GM12878 (cell line): ENCODE data around the gene NQO1. TPM values are rescaled to one million over a fixed set of nuclear protein-coding genes. Genes with fewer than 3 reads are reported as not detected.

Experiments used
- CBFB ChIP-seq: IDR thresholded peaks from 2 replicates; pipeline ENCODE4 v1.6.1; 2016; ENCODE audit warnings: antibody characterized with exemption, low read depth
- CBX5 ChIP-seq: sonication (generic); IDR thresholded peaks from 2 replicates; pipeline ENCODE4 v1.6.1; 2016; ENCODE audit warnings: low read depth, moderate library complexity, mild to moderate bottlenecking, inconsistent platforms
- HDGF ChIP-seq: fragments of 450-650 bp; IDR thresholded peaks from 2 replicates; pipeline ENCODE4 v1.6.1; 2016; ENCODE audit warnings: antibody characterized with exemption
- MTA3 ChIP-seq: IDR thresholded peaks from 2 replicates; pipeline ENCODE4 v1.6.1; 2012; ENCODE audit warnings: low read length, inconsistent platforms, borderline replicate concordance
- MXI1 ChIP-seq: fragments of 150-350 bp; IDR thresholded peaks from 2 replicates; pipeline ENCODE4 v1.6.1; 2011; ENCODE audit warnings: low read depth, mild to moderate bottlenecking, inconsistent platforms, low read length, improper control_type of control experiment
- NFIC ChIP-seq: IDR thresholded peaks from 2 replicates; pipeline ENCODE4 v1.6.1; 2012; ENCODE audit warnings: low read depth, mild to moderate bottlenecking, inconsistent platforms, low read length, moderate library complexity
- PAX5 ChIP-seq: IDR thresholded peaks from 2 replicates; pipeline ENCODE4 v1.6.1; 2011; ENCODE audit warnings: low read depth, low read length, borderline replicate concordance
- RELA ChIP-seq: fragments of 450-650 bp; IDR thresholded peaks from 2 replicates; pipeline ENCODE4 v1.8.0; 2014; ENCODE audit warnings: borderline replicate concordance; ENCODE audit not compliant: partially characterized antibody
- RUNX3 ChIP-seq: IDR thresholded peaks from 2 replicates; pipeline ENCODE4 v1.6.1; 2012; ENCODE audit warnings: low read length, inconsistent platforms
- SIN3A ChIP-seq: IDR thresholded peaks from 2 replicates; pipeline ENCODE4 v1.6.1; 2012; ENCODE audit warnings: low read depth, low read length, improper control_type of control experiment
- SREBF1 ChIP-seq: IDR thresholded peaks from 2 replicates; pipeline ENCODE4 v1.6.1; 2012; ENCODE audit warnings: mild to moderate bottlenecking, low read length
- polyA plus RNA-seq, 11 experiments: library from polyadenylated mRNA; depleted of rRNA in 4 of 11; unstranded in 6 of 11; stranded (reverse) in 5 of 11; fragments of >200 nt; fragmentation: Nextera tagmentation in 4 of 11; fragmentation: Illumina TruSeq in 1 of 11; extraction: Ambion mirVana in 4 of 11; extraction: Trizol in 1 of 11; gene quantifications; 1 replicate in 1 of 11; 2 replicates in 10 of 11; pipeline versions ENCODE4 v1.2.1 to v1.2.3, GENCODE V29; 2011 to 2016; ENCODE audit warnings: inconsistent platforms in 2 of 11, missing spikeins in 2 of 11, low read depth in 1 of 11
- total RNA-seq, 4 experiments: library from RNA; depleted of rRNA in 3 of 4; stranded (reverse); fragments of >200 nt in 3 of 4; fragmentation: Illumina TruSeq in 1 of 4; extraction: Trizol in 1 of 4; gene quantifications; 2 replicates each; pipeline versions ENCODE4 v1.2.1 to v1.2.3, GENCODE V29; 2013 to 2021
- TF ChIP-seq, protein P1 (sequence below): fragments of 150-350 bp; IDR thresholded peaks from 2 replicates; pipeline ENCODE4 v1.6.1; 2016; ENCODE audit warnings: low read depth, low read length
- TF ChIP-seq, protein P2 (sequence below): IDR thresholded peaks from 2 replicates; pipeline ENCODE4 v1.6.1; 2012; ENCODE audit warnings: low read depth, low read length, improper control_type of control experiment
- TF ChIP-seq, protein P3 (sequence below): fragments of 450-650 bp; IDR thresholded peaks from 2 replicates; pipeline ENCODE4 v1.6.1; 2017; ENCODE audit warnings: antibody characterized with exemption, mild to moderate bottlenecking, moderate library complexity
- TF ChIP-seq, protein P4 (sequence below): IDR thresholded peaks from 2 replicates; pipeline ENCODE4 v1.6.1; 2012; ENCODE audit warnings: low read length, inconsistent platforms
- TF ChIP-seq, protein P5 (sequence below): IDR thresholded peaks from 2 replicates; pipeline ENCODE4 v1.6.1; 2011; ENCODE audit warnings: borderline replicate concordance, low read depth, mild to moderate bottlenecking, moderate library complexity, mixed read lengths, low read length; ENCODE audit not compliant: insufficient read depth; ENCODE audit errors: extremely low read length

NQO1 gene
- total and polyA plus RNA-seq, 10 of the 15 experiments (the other 5 are each of a cell fraction or from before 2014, with no cell fraction given): 24.6 to 84.9 (median 34.6) TPM

DNA sequence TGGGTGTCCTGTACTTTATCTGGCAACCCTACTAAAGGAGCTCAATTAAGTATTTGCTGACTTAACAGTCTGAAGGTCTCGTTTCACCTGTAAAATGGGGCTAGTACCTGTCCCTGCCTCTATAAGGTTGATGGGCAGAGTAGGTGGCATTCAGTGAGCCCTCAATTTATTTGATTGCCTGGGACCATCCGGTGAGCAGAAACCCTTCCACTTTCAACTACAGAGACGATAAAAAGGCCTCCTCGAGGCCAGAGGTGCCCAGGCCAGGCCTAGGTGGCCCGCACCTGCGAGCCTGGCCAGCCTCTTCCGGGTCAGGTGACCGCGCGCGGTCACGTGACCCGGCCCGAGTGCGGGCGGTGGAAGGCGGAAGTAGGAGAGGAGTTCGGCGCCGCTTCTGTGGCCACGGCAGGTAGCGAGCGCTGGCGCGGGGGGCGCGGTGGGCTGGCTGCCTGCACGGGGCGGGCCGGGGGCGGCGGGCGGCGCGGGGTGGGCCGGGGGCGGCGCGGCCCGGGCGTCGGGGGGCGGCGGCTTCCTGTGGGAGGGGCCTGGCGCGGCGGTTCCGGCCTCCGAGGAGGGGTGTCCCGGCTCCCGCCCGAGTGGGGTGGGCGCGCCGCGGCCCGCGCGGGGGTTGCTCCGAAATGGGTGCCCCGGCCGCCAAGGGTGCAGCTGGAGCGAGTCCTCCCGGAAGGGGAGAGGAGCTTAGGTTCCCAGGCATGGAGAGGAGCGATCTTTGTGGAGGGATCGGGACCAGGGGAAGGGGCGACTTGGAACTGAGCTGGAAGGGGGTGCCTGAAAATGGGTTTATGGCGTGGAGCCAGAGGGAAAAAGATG lies 35.8 kb upstream of the NQO1 start, which contains the start of gene WWP2 (continued):
- TF ChIP-seq, protein P1, sequence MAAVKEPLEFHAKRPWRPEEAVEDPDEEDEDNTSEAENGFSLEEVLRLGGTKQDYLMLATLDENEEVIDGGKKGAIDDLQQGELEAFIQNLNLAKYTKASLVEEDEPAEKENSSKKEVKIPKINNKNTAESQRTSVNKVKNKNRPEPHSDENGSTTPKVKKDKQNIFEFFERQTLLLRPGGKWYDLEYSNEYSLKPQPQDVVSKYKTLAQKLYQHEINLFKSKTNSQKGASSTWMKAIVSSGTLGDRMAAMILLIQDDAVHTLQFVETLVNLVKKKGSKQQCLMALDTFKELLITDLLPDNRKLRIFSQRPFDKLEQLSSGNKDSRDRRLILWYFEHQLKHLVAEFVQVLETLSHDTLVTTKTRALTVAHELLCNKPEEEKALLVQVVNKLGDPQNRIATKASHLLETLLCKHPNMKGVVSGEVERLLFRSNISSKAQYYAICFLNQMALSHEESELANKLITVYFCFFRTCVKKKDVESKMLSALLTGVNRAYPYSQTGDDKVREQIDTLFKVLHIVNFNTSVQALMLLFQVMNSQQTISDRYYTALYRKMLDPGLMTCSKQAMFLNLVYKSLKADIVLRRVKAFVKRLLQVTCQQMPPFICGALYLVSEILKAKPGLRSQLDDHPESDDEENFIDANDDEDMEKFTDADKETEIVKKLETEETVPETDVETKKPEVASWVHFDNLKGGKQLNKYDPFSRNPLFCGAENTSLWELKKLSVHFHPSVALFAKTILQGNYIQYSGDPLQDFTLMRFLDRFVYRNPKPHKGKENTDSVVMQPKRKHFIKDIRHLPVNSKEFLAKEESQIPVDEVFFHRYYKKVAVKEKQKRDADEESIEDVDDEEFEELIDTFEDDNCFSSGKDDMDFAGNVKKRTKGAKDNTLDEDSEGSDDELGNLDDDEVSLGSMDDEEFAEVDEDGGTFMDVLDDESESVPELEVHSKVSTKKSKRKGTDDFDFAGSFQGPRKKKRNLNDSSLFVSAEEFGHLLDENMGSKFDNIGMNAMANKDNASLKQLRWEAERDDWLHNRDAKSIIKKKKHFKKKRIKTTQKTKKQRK: no peak
- TF ChIP-seq PAX5 (no peak), MTA3 (0 out of 2 replicates have a peak, but pooled peaks have one; percentile 23), NFIC (peak; percentile 74; the same call in 1 of the 2 replicates), CBFB (peak; percentile 62), RUNX3 (peak; percentile 34; the same call in 1 of the 2 replicates), SIN3A (peak; percentile 84), RELA (peak; percentile 30), CBX5 (no peak), HDGF (no peak), SREBF1 (no peak), MXI1 (0 out of 2 replicates have a peak, but pooled peaks have one; percentile 45)
- TF ChIP-seq, protein P2, sequence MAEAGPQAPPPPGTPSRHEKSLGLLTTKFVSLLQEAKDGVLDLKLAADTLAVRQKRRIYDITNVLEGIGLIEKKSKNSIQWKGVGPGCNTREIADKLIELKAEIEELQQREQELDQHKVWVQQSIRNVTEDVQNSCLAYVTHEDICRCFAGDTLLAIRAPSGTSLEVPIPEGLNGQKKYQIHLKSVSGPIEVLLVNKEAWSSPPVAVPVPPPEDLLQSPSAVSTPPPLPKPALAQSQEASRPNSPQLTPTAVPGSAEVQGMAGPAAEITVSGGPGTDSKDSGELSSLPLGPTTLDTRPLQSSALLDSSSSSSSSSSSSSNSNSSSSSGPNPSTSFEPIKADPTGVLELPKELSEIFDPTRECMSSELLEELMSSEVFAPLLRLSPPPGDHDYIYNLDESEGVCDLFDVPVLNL: no peak
- TF ChIP-seq, protein P3, sequence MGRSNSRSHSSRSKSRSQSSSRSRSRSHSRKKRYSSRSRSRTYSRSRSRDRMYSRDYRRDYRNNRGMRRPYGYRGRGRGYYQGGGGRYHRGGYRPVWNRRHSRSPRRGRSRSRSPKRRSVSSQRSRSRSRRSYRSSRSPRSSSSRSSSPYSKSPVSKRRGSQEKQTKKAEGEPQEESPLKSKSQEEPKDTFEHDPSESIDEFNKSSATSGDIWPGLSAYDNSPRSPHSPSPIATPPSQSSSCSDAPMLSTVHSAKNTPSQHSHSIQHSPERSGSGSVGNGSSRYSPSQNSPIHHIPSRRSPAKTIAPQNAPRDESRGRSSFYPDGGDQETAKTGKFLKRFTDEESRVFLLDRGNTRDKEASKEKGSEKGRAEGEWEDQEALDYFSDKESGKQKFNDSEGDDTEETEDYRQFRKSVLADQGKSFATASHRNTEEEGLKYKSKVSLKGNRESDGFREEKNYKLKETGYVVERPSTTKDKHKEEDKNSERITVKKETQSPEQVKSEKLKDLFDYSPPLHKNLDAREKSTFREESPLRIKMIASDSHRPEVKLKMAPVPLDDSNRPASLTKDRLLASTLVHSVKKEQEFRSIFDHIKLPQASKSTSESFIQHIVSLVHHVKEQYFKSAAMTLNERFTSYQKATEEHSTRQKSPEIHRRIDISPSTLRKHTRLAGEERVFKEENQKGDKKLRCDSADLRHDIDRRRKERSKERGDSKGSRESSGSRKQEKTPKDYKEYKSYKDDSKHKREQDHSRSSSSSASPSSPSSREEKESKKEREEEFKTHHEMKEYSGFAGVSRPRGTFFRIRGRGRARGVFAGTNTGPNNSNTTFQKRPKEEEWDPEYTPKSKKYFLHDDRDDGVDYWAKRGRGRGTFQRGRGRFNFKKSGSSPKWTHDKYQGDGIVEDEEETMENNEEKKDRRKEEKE: no peak
- TF ChIP-seq, protein P4, sequence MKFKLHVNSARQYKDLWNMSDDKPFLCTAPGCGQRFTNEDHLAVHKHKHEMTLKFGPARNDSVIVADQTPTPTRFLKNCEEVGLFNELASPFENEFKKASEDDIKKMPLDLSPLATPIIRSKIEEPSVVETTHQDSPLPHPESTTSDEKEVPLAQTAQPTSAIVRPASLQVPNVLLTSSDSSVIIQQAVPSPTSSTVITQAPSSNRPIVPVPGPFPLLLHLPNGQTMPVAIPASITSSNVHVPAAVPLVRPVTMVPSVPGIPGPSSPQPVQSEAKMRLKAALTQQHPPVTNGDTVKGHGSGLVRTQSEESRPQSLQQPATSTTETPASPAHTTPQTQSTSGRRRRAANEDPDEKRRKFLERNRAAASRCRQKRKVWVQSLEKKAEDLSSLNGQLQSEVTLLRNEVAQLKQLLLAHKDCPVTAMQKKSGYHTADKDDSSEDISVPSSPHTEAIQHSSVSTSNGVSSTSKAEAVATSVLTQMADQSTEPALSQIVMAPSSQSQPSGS: no peak
- TF ChIP-seq, protein P5, sequence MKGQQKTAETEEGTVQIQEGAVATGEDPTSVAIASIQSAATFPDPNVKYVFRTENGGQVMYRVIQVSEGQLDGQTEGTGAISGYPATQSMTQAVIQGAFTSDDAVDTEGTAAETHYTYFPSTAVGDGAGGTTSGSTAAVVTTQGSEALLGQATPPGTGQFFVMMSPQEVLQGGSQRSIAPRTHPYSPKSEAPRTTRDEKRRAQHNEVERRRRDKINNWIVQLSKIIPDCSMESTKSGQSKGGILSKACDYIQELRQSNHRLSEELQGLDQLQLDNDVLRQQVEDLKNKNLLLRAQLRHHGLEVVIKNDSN: peak; percentile 98
